GM12801 (cell line): ENCODE data around the gene KANSL1L.

ENCODE experiments used
- TF ChIP-seq, protein P1 (sequence below): IDR thresholded peaks from one replicate; pipeline ENCODE4 v1.5.1; 2011; ENCODE audit warnings: control low read depth; ENCODE audit not compliant: insufficient read length; ENCODE audit errors: extremely low read depth

KANSL1L gene

DNA sequence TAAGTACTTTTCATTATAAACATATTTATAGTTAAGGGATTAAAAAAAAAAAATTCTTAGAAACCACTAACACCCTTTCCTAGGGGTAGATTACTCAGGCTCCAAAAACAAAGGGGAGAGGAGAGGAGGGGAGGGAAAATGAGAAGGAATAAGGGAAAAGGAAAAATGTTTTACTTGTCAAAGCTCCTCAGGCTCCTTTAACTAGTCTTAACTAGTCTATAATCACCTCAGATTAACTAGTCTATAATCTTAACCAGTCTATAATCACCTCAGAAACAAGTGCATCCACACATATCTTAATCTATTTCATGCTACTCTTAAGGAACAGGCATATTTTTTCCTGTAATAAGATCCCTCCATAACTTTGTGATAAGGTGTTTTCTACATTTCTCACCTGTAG is 76.4 kb downstream of the KANSL1L start:
- TF ChIP-seq, protein P1, sequence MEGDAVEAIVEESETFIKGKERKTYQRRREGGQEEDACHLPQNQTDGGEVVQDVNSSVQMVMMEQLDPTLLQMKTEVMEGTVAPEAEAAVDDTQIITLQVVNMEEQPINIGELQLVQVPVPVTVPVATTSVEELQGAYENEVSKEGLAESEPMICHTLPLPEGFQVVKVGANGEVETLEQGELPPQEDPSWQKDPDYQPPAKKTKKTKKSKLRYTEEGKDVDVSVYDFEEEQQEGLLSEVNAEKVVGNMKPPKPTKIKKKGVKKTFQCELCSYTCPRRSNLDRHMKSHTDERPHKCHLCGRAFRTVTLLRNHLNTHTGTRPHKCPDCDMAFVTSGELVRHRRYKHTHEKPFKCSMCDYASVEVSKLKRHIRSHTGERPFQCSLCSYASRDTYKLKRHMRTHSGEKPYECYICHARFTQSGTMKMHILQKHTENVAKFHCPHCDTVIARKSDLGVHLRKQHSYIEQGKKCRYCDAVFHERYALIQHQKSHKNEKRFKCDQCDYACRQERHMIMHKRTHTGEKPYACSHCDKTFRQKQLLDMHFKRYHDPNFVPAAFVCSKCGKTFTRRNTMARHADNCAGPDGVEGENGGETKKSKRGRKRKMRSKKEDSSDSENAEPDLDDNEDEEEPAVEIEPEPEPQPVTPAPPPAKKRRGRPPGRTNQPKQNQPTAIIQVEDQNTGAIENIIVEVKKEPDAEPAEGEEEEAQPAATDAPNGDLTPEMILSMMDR: no peak

DNA sequence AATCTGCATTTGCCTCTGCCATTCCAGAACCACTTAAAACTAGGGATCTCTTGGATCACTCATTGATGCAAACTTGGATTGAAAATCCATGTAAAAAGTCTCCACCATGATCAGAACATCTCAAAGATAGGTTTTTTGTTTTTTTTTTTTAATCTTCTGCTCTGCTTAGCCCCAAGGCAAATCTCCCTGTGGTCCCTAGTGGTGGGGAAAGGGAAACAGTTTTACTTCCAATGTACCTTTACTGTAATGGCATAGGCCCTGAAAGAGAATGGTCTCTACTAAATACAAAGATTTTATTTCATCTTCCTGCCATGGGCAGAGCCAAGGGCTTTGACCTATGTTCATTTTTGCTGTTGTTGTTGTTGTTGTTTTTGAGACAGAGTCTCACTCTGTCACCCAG is 78.4 kb downstream of the KANSL1L start:
- TF ChIP-seq, protein P1: no peak

DNA sequence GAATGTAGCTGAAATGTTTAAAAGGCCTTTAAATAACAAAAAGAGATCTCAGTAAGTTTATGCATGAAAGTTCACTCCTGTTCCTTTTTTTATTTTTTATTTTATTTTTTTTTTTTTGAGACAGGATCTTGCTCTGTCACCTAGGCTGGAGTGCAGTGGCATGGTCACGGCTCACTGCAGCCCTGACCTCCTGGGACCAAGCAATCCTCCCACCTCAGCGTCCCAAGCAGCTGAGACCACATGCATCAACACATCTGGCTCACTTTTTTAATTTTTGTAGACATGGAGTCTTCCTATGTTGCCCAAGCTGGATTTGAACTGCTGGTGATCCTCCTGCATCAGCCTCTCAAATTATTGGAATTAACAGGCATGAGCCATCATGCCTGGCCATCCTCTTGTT is 84.3 kb downstream of the KANSL1L start:
- TF ChIP-seq, protein P1: no peak

DNA sequence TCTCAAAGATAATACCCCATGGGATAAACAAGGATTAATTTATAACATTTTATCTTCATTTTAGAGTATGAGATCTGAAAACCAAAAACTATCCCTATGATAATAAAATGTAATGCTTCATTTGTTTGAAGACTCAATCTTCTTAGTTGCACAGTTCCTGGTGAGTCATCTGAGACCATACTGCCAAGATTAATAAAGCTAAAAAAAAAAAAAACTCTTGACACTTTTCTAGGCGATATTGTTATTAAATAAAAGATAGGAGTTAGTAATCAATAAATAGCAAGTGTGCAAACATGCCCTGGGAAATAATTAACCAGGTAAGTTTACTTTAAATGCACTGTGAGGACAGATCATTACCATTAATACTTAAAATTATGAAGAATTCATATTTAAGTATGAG is 84.9 kb downstream of the KANSL1L start:
- TF ChIP-seq, protein P1: no peak

DNA sequence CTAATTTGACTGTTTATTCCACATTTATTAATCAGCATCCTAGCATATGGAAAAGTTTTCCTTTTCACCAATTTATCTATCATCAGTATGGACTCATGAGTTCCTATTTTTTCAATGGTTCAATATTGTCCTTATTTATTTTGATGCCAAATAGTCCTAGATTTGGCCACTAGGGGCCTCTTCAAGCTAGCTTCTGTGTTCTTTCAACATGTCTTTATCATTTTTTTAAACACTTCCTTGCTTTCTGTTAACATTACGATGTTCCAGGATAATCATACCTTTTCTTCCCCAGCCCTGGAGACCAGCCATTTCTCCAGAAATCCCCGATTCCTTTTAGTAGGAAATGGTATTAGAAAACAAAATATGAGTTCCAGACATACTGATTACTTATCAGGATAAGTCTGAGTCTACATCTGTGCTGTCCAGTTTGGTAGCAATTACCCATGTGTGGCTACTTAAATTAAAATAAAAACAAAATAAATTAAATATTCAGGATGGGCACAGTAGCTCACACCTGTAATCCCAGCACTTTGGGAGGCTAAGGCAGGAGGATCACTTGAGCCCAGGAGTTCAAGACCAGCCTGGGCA is 98.2 kb downstream of the KANSL1L start:
- TF ChIP-seq, protein P1: no peak

DNA sequence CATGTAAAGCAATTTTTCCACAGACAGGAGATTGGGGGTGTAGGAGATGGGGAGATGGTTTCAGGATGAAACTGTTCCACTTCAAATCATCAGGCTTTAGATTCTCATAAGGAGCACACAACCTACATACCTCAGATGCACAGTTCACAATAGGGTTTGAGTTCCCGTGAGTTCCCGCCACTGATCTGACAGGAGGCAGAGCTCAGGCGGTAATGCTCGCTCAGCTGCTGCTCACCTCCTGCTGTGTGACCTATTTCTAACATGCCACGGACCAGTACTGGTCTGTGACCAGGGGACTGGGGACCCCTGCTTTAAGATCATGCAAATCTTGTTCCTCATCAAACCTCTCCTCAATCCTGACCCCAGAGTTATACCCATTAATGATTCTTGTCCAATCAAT is 98.7 kb downstream of the KANSL1L start:
- TF ChIP-seq, protein P1: no peak

DNA sequence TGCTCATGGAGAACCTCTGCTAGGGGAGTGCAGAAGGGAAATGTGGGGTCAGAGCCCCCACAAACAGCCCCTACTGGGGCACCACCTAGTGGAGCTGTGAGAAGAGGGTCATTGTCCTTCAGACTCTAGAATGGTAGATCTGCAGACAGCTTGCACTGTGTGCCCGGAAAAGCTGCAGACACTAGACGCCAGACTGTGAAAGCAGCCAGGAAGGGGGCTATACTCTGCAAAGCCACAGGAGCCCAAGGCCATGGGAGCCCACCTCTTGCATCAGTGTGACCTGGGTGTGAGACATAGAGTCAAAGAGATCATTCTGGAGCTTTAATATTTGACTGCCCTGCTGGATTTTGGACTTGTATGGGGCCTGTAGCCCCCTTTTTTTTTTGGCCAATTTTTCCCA is 107.9 kb downstream of the KANSL1L start:
- TF ChIP-seq, protein P1: no peak

DNA sequence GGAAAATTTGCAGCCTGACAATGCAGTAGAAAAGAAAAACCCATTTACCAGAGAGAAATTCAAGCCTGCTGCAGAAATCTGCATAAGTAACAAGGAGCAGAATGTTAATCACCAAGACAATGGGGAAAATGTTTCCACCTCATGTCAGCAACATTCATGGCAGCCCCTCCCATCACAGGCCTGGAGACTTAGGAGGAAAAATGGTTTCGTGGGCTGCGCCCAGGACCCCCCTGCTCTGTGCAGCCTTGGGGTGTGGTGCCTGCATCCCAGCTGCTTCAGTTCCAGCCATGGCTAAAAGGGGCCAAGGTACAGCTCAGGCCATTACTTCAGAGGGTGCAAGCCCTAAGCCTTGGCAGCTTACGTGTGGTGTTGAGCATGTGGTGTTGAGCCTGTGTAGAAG is 115.4 kb downstream of the KANSL1L start:
- TF ChIP-seq, protein P1: no peak
